AG08395 (cell line): ENCODE results near the gene SMAD7.

Source experiments
- DNase-seq: peaks from one replicate; pipeline ENCODE4 v3.0.0; 2012; ENCODE audit warnings: mixed read lengths, low spot score

The SMAD7 gene, protein sequence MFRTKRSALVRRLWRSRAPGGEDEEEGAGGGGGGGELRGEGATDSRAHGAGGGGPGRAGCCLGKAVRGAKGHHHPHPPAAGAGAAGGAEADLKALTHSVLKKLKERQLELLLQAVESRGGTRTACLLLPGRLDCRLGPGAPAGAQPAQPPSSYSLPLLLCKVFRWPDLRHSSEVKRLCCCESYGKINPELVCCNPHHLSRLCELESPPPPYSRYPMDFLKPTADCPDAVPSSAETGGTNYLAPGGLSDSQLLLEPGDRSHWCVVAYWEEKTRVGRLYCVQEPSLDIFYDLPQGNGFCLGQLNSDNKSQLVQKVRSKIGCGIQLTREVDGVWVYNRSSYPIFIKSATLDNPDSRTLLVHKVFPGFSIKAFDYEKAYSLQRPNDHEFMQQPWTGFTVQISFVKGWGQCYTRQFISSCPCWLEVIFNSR

DNA sequence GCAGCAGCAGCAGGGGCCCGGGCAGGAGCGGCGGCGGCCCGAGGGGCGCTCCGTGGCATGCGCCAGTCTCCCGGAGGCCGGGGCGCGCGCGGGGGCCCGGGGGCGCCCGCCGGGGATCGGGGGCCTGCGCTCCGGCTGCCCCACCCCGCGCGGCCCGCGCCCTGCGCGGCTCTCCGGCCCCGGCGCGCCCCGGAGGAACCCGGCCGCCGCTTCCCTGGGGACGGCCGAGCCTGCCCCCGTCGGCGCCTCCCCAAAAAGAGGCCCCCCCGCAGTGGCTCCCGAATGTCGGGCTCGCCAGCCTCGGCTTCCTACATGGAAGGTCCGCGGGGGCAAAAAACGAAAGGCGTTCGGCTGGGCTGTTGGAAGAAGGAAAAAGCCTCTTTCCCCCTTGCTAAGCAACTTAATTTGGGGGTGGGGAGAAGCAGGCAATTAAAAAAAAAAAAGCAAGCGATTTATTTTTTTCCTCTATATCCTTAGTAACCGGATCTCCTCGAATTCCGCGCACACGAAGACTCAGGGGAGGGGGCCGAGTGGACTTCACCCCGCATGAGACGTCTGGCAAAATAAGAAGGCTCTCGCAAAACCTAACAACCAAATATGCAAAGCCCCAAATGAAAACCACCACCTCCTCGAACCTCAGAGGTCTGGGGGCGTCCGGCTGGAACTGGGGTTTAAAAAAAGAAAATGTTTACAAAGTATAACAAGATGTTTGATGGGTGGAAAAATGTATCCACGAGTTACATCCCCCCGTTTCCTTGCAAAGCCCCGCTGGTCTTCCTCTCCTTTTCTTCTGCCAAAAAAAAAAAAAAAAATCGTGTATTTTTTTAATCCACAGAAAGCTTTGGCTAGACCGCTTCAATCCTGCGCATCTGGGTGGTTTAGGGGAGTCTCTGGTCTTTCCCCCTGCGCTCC is at the start of gene SMAD7:
Gene SMAD7 (minus strand): TSS at position 430 of the 912 bp plus-strand sequence. CDS start 541 bp downstream, outside the sequence.
- DNase-seq, result no peak

DNA sequence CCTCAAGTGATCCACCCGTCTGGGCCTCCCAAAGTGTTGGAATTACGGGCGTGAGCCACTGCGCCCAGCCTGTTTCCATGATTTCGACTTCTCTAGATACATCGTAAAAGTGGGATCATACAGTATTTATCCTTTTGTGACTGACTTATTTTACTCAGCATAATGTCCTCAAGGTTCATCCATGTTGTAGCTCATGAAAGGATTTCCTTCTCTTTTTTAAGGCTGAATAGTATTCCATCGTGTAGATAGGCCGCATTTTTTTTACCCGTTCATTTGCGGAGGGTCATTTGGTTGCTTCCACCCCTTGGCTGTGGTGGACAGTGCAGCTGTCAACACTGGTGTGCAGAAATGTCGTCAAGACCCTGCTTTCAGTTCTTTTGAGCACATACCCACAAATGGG is 48.8 kb upstream of the SMAD7 start:
- DNase-seq, result no peak

DNA sequence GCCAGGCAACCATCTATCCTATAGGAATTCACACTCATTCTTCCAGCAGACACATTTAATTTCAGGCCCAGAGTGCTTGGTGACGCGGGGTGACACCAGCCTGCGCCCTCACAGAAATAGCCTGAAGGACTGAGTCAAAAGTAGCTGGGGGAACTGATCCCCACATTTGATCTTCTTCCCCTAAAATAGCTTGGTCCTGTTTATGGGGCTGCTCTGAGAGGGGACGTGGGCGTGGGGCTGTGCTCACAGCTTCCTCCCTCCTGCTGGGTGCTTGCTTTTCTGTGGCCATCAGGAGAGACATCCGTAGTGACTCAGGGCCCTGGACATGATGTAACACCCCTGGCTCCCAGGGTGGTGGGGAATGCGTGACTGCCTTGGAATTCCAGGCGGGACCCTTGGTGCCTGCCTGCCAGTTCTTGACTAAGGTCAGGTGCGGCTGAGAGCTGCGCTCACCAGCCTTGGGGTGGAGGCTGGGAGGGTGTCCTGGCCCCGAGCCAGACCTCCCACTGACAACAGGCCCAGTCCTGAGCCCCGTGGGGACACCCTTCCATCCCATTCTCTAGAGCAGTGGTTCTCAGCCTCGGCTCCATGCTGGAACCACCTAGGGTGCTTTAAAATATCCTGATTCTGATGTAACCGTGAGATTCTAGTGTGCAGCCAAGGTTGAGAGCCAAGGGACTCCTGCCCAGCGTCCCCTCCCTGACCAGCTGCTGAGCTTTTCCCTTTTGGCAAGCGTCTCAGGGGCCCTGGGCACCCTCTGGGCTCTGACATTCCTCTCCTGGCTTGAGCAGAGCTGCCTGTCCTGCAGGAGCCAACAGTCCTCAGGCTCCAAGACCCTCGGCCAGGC is 47.4 kb upstream of the SMAD7 start:
- peak; percentile 95 for DNase-seq

DNA sequence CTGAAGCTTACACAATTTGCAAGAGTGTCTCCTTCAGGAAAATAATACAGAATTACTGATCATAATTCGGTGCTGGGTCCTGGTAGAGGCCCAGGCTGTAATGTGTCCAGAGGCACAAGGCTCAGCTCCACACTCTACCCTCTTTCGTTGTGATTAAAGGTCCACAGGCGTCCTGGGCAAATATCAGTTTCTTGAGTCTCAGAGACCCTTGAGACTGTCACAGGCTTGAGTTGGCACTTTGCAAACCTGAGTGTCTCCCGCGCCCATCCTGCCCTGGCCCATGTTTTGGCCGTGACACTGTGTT is 46.9 kb upstream of the SMAD7 start:
- DNase-seq, result no peak

DNA sequence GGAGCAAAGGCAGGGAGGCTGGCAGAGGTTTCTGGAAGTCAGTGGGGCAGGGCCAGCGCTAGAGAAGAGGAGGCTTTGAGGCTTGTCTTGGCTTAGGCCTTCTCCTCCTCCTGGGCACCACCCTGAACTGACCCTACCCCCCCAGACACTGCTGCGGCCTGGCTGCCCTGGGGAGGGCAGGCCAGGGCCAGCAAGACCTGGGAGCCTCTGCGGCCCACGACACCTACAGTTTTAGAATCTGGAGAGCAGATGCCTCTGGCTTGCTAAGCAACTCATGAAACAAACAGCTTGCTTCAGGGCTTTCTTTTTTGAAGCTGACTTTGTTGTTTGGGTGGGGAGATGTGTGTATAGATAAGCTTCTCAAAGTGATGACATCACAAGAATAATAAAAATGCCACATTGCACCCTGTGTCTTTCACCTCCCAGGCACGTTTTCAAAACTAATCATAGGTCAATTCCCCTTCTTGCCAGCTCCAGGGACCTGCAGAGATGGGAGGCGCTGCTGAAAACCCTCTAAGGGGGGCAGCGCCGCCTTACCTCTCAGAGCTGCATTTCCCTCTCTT is 46.2 kb upstream of the SMAD7 start:
- DNase-seq, result peak; percentile 72

DNA sequence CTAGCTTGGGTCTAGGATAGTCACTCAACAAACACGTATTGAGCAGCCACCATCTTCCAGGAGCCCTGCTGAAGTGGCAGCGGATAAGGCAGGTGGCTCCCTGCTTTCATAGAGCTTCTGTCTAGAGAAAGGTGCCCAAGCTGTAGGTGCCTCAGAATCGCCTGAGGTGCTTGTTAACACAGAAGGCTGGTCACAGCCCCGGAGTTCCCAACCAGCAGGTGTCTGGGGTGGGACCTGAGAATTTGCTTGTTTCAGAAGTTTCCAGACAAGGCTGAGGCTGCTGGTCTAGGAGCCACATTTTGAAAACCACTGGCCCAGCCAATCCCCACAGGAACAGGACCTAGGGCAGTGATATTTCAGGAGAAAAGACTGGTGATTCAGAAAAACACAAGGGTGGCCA is 45.3 kb upstream of the SMAD7 start:
- DNase-seq, result no peak

DNA sequence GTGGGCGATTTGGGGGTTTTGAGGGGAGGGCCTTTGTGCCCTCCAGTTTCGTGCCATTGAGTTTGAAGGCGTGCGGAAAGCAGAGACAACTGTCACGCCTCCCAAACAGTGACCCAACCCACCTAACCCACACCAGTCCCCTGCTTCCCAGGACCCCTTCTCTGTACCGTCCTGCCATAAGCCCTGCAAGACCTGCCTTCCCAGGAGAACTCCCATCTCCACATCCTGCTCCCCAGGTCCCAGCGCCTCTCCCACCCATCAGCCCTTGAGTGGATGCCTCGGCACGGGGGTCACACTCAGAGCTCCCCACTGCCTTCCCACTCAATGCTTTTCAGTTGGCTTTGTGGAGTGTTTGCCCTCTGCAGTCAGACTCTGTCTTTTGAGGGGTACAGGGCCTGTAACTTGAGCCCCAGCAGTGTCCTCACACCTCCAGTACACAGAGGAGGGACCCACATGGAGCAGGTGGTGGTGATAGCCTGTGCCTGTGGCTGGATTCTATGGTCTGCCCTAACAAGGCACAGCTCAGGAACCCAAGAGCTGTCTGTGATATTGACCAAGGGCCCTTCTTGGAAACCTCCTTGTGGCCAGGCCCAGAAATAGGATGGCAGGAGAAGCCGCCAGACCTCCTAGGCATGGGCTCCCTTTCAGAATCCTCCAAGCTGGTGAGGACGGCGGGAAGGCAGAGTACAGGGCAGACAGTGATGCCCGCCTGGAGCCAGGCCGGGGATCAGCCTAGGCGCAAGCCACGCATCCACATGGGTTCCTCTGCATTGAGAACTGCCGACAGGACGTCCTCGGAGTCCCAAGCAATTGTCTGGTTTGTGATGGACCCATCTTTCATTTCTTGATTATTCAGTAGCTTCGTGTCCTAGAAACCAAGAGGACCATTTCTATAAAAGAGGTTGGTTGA is 44.4 kb upstream of the SMAD7 start:
- DNase-seq, result no peak

DNA sequence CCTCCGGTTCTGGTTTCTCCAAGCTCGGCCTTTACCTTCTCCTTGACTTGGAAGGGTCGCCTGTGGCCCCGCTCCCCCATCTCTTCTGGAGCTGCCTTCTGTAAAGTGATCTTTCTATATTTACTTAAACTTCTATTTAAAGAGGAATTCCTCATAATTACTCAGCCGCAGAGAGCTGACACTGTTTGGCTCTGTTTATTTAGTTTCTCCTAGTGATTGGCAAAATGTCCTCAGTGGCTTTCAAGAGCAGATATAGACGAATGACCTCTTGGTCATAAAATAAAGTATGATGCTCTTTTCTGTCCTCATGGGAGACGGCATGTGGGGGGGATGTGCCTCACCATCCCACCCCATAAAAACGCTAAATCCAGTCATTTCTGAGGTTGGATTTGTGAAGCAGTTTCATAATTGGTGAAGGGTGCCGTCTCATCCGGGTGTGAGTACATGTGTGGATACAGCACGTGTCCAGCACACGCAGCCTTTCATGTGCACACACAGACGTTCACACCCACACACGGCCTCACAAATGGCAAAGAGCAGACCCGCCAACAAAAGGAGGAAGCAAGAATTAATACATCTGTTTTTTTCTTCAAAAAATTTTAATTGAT is 43.4 kb upstream of the SMAD7 start:
- peak; percentile 64 for DNase-seq

DNA sequence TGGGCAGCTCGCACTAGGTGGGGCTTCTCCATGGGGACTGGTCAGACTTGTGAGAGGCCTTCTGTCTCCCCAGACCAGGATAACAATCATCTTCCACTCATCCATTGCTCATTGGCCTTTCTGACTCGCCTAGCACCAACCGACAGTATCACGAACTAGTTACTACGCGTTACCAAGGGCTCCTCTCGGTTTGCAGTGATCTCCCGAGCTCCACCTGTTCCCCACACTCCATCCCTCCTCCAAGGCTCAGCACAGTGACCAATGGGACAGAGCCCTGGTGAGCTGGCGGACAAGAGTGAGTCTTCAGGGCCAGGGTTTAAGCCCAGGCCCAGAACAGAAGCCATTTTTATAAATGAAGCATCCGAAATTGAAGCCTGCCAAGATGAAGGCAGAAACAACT is 42.8 kb upstream of the SMAD7 start:
- DNase-seq, result peak; percentile 32

DNA sequence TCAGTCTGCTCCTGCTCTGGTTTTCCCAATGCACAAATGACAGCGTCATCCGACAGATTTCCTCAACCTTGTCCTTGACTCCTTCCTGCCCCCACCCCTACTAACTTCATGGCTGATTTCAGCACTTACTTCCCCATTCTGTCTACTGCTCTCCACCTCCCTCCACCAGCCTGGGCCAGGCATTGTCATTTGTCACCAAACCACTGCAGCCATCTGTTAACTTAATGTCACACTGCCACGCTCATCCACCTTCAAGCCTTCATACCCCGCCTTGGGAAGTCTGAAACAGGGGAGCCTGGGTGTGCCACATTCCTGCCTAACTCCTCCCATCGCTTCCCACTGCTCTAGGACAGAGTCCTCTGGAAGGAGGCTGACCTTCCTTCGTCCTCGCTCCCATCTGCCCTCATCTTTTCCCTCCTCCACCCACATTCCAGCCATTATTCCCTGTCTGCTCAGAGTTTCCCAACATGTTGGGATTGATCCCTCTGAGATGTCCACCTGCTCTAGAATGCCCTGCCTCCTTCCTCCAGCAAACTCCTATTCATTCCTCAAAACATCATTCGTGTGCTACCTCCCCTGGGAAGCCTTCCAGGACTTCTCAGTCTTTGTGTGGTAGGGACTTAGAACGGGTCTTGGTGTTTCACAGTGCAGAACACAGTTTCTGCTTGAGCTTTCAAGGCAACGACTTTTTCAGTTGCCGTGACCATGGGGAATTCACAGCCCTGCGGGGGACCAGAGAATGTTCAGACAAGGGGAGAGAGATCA is 42.2 kb upstream of the SMAD7 start:
- no peak for DNase-seq

DNA sequence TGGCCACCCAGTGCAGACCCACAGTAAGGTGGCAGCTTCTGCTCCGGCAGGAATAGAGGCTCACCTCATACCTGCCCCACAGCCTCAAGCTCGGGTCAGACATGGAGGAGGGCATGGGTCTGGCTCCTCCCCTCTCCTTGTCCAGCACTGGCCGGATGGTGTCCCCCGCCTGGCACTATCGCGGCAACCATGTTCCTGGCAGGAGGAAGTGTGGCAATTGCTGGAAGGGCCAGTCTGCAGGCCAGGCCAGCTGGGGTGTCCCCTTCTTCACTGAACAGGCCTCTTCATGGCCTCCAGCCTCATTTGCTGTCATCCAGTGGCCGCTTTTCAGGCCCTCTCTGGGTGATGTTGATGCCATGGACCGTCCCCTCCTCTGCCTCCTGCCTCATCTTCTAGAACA is 41.4 kb upstream of the SMAD7 start:
- DNase-seq, result no peak

DNA sequence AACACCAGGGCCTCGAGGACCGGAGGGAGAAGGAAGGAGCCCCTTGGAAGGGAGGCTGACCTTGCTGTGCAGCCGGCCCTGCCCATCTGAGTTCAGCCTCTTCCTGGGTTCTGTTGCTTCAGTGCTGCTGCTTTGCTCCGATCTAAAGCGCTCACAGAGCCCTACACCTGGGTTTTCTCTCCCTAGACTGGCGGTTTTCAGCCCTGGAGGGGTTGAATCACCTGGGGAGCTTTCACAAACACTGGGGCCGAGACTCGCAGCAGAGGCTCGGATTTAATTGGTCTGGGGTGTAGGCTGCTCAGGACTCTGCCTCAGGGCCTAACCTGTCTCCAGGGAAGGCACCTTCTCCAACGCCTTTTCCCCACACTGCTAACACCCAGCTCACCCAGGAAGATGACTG is 40.9 kb upstream of the SMAD7 start:
- no peak for DNase-seq

DNA sequence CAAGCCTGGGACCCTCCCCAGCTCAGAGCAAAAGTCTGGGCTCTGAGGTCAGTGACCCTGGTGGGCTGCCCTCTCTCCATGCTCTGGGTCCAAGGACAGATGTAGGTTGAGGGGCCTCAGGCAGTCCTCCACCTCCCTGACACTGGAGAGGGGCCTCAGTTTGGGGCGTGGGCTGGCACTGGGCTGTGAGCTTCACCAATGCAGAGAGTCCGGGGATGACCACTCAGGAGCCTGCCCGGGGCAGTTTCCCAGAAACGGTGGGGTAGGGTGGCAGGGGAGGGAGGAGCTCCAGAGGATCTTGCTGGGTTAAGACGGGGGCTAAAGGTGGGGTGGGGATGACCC is 40.5 kb upstream of the SMAD7 start:
- DNase-seq, result no peak

DNA sequence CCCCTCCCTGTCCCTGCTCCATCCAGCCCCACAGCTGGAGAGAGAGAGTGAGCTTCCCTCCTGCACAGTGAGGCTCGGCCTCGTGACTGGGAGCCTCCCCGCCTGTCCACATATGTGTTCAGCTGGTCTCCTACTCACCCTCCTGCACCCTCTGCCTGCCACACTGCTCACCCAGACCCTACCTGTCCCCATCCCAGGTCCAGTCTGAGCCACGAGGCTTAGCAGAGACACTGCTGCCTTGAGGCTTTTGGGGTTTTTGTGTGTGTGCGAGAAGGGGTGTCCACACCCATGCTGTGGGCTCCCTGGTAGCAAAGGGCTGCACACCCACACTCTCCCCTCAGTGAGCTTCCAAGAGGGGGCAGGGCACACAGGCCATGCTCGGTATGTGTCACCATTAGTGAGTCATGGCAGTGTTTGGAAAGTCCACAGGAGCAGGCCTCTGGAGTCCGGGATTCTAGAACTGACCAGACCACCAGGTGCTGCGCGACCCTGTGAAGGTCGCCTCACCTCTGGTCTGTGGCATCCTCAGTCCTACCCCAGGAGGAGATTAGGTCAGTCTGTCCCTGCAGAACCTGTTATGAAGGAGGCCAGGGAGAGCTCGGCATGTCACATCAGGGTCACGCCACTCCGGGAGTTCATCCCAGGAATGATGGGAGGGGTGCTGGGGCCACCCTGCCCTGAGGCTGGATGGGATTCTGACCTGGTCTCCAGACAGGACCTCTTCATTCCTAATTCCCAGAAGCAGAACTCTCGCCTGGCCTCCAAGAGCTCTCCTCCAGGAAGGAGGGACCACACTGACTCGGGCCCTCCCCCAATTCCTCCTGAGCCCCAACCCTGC is 39.9 kb upstream of the SMAD7 start:
- peak; percentile 78 for DNase-seq

DNA sequence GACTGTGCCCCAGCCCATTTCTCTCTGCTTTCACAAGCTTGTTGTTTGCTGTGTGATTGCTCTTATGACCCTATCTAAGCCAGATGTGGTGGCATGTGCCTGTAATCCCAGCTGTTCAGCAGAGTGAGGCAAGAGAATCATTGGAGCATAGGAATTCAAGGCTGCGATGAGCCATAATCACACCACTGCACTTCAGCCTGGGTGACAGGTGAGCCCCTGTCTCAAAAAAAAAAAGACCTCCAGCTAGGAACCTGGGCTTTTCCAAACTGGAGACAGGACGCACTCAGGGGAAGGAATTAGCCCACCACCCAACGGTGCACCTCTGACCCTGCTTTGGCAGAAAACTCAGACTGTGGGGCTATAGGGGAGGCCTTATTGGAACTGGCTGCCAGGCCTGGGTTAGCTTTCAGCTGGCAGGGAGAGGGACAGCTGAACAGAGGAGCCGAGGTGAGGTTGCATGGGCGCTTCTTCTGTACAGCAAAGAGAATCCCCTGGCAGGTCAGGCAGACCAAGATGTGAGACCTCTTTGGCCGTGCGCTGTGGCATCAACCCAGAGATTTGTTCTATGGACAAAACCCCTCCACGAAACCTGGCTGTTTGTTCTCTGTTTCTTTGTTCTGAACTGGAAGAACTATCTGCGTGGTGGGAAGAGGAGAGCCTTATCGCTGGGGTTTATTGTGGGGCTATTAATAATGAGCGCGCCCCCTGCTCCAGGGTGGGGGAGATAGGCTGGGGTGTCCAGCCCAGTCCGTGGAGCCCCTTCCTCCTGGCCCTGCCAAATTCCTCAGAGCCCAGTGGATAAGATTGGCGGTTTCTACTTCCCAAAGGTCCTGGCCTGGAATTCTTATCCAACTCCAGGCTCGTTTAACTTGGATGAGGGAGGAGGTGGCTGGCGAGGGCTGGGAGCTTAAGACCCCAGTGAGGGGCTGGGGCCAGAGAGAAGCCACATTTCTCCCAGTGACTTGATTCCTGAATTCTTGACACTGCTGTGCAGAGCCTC is 38.8 kb upstream of the SMAD7 start:
- DNase-seq, result no peak

DNA sequence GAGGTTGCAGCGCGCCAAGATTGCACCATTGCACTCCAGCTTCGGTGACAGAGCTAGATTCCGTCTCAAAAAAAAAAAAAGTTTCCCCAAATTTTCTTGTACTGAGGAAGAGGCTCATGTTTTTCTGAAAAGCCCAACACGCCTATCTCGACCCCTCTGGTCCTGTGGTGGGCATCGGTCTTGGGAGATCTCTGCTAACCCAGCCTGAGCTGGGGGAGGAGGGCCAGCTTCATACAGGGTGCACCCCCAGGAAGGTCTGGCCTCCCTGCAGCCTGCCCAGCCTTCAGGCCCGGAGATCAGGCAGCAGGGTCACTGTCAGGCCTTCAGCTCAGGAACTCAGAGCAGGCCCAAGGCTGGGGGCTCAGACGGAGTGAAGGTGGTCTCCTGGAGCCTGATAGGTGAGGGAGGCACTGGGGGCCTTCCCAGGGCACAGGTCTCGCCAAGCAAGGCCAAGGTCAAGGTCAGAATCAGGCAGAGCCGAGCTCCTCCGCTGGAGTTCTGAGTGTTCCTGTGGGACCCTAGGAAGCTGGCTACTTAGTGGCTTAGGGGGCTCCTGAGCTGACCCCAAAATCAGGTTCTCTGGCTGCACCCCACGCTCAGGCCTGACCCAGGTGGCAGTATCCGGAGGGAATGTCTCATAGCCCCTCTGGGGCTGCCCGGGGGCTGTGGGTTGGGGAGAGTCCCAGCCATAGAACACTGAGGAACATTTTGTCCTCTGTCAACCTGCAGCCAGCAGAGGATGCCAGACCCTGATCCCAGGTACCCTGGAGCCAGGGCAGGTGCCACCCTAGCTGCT is 37.9 kb upstream of the SMAD7 start:
- no peak for DNase-seq

DNA sequence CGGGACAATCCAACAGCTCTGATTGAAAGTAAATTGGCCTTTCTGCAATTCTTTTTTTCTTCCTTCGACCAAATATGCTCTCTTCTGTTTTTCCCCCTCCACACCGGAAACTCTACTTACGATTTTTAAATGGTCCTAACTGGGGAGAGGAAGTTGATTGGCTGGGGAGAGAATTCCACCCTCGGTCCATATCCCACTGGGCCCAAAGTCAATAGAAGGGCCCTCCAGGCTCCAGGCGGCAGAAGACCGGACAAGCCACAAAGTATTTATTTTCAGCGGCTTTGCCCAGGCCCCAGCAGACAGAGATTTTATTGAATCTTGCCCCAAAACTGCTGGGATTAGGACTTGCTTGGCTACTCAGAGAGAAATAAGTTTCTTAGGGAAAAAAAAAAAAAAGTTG is 37.1 kb upstream of the SMAD7 start:
- DNase-seq, result no peak
